GM10248 (cell line): Measurements from ENCODE around the gene NCEH1.
"Not testable (repeated sequence)": the region's sequence is repeated elsewhere in the genome, so short reads cannot be mapped to it uniquely, and the experiment has no call there.

Source experiments
- CTCF ChIA-PET: fragments of 300-600 bp; sonication (Branson Sonifier 250); formaldehyde crosslinking; extraction: SDS; loops from one replicate; lab custom pipeline; 2021; ENCODE audit warnings: antibody characterized with exemption; lab: Yijun Ruan, JAX
- POLR2A ChIA-PET: fragments of 350-650 bp; sonication (Branson Sonifier 250); formaldehyde crosslinking; extraction: SDS; loops from one replicate; lab custom pipeline; 2020; ENCODE audit warnings: antibody characterized with exemption; lab: Yijun Ruan, JAX
- DNase-seq: peaks from one replicate; pipeline ENCODE4 v3.0.0; 2012; ENCODE audit errors: extremely low spot score
- TF ChIP-seq, protein P1 (sequence below): IDR thresholded peaks from 2 replicates; pipeline ENCODE4 v1.5.1; 2012; ENCODE audit warnings: mild to moderate bottlenecking, low read depth; ENCODE audit errors: extremely low read depth, missing control alignments, control extremely low read depth

The NCEH1 gene

DNA sequence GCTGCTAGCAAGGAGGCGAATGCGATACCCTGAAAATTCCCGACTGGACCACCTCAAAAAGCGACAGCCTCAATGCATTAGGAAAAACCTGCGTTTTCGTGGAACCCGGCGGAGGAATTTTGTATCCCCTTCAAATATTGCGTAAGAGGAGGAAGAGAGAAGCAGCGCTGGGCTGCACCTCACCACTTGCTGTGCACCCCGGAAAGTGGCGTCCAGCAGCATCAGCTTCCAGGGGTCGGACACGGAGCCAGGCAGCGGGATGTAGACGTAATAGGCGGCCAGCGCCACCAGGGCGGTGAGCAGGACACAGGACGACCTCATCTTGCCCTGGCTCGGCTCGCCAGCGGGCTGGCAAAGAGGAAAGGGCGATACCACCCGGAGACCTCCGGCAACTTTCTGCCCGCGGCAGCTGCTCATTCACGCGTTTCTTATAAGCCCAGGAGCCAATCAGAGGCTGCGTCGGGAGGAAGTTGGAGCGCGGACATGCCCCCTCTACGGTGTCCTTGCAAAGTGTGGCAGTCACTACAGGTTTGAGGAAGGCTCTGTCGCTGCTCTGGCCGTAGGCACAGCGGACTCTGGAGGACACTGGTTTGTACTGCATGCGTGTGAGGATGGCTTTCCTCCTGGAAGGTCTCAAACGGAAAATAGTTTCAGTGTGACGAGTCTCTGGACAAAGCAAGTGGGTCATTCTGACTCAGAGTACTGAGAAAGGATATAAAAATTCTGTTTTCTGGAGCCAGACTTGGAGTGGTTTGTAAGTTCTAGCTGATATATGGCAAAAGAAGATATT lies at the start of gene NCEH1:
NCEH1 (minus strand) TSS at position 404 of the 790 bp plus-strand sequence; CDS start at position 321, 83 bp downstream.
- POLR2A ChIA-PET, result interaction anchor here (0.5 kb wide), 1 partner anchor 18 kb away, joined by 3 read pairs; no protein-coding TSS in a partner anchor
- TF ChIP-seq, protein P1, sequence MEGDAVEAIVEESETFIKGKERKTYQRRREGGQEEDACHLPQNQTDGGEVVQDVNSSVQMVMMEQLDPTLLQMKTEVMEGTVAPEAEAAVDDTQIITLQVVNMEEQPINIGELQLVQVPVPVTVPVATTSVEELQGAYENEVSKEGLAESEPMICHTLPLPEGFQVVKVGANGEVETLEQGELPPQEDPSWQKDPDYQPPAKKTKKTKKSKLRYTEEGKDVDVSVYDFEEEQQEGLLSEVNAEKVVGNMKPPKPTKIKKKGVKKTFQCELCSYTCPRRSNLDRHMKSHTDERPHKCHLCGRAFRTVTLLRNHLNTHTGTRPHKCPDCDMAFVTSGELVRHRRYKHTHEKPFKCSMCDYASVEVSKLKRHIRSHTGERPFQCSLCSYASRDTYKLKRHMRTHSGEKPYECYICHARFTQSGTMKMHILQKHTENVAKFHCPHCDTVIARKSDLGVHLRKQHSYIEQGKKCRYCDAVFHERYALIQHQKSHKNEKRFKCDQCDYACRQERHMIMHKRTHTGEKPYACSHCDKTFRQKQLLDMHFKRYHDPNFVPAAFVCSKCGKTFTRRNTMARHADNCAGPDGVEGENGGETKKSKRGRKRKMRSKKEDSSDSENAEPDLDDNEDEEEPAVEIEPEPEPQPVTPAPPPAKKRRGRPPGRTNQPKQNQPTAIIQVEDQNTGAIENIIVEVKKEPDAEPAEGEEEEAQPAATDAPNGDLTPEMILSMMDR, result peak; percentile 83
- CTCF ChIA-PET, result interaction anchor here (0.6 to 3.2 kb wide), 21 partner anchors 9 to 379 kb away, joined by 3 to 22 read pairs (median 4); partner anchors contain the start of gene ECT2
- DNase-seq, result peak; percentile 91

DNA sequence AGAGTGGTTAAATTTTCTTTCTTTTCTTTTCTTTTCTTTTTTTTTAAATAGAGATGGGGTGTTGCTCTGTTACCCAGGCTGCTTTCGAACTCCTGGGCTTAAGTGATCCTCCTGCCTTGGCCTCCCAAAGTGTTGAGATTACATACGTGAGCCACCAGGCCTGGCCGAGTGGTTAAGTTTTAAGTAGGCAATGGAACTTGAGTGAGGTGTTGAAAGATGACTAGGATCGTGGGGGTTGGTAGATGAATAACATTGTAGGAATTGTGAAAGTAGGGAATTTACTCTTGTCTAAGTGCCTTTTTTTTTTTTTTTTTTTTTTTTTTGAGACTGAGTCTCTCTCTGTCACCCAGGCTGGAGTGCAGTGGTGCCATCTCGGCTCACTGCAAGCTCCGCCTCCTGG lies 49.5 kb upstream of the NCEH1 start:
- POLR2A ChIA-PET, CTCF ChIA-PET, DNase-seq: not testable (repeated sequence)

GRCh38 chr3:172753125-172753524 lies 42.3 kb upstream of the NCEH1 start:
- DNase-seq, result no peak
- TF ChIP-seq, protein P1, result no peak
- CTCF ChIA-PET, result interaction anchor here (0.9 to 2.0 kb wide), 4 partner anchors 9 to 42 kb away, joined by 3 to 5 read pairs (median 5); partner anchors contain the start of gene NCEH1
- POLR2A ChIA-PET, result no interaction called here

DNA sequence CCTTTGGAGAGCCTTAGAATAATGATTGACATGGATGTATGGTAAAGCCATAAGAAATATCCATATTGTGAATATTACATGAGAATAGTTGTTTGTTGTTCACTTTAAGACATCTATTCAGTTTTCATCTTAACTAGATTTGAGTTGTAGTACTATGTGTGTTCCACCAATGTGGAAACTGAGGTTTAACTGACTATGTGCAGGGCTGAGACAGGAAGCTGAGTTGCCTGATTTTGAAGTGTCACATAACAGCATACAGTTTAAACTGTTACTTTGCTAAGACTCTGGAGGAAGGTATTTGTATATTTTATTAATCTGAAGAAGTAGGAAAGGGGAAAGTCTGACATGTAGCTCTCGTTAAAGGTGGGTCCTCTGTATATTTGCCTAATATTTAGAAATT lies 41.8 kb upstream of the NCEH1 start:
- POLR2A ChIA-PET, result no interaction called here
- TF ChIP-seq, protein P1, result no peak
- DNase-seq, result no peak
- CTCF ChIA-PET, result interaction anchor here (0.8 to 2.0 kb wide), 5 partner anchors 11 to 80 kb away, joined by 3 to 5 read pairs (median 5); partner anchors contain the start of gene NCEH1

- TF ChIP-seq, protein P1, result no peak
- ChIA-PET POLR2A (no interaction called here), CTCF (interaction anchor here (1.0 to 2.4 kb wide), 12 partner anchors 7 to 78 kb away, joined by 3 to 9 read pairs (median 4); partner anchors contain the start of gene NCEH1)
- peak; percentile 20 for DNase-seq
Observed at GRCh38 chr3:172751175-172751704, 40.4 kb upstream of the NCEH1 start.

DNA sequence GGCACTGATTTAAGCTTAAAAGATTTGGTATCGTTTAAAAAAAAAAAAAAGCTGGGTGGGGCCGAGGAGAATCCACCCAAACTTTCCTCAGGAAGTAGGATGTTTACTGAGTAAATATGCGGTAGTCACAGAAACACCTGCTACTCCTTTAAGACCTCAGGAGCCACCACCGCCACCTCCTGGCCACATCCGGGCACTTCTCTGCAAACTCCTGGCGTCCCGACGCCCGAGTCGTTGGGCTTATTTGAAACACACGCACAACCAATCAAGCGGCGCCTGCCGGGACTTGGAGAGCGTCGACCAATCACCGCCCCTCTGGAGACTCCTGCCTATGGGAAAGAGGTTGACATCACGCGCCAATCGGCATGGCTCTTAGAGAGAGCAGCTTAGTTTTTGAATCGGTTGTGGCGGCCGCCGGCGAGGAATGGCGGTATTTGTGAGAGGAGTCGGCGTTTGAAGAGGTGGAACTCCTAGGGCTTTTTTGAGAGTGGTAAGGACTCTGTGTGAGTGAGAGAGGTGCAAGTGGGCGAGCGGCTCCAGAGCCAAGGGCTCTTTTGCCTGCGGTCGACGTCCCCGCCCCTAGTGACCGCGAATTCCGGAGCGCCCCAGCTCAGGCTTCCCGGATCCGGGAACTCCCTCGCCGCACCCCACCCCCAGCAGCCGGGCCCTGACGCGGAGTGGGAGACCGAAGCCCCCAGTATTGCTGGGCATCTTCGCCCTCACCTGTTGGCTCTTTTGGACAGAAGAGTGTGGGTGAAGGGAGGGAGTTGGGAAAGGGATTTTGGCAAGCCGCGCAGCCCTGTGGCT lies 39.7 kb upstream of the NCEH1 start, which contains the start of gene ECT2:
ECT2 (plus strand) TSS at position 359 of the 807 bp plus-strand sequence. CDS start 3,805 bp downstream, outside the sequence.
- CTCF ChIA-PET, result interaction anchor here (0.7 to 2.4 kb wide), 15 partner anchors 8 to 78 kb away, joined by 3 to 9 read pairs (median 4); partner anchors contain the start of gene NCEH1
- TF ChIP-seq, protein P1, result peak; percentile 73
- POLR2A ChIA-PET, result interaction anchor here (0.6 to 0.7 kb wide), 2 partner anchors 43 to 45 kb away, joined by 3 to 5 read pairs; no protein-coding TSS in a partner anchor
- DNase-seq, result peak; percentile 98
